A549 treated with RU486 at 1 μM for 4 hours (cell line): ENCODE data around the gene OR6C6. TPM values are rescaled to one million over a fixed set of nuclear protein-coding genes. Genes with fewer than 3 reads are reported as not detected.

Experiments used
- total RNA-seq: library from RNA; stranded (reverse); fragments of 200-300 nt; extraction: Qiagen RNA extraction; gene quantifications from 5 replicates; pipeline ENCODE4 v1.2.3, GENCODE V29; 2022; ENCODE audit warnings: low read depth

Gene OR6C6
- not detected in 5 replicates for total RNA-seq

DNA sequence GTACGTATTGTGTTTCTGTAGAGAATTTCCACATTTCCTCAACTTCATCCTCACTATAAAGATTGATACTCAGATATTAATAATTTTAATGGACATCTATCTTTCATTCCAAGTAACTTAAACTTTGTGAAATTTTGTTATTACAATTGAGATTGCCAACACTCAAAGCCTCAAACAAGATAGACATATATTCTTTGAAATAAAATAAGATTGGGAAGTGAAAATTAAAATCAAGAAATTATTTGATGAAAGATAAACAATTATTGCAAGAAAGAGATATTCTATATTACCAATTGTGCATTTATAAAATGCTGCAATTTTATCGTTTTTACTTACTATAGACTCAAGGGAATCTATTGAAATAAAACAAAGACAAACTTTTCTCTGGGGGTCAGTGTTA is at the start of gene OR6C6:
Gene OR6C6, minus strand, starts transcription at position 101 of the 400 bp plus-strand sequence. CDS start 1,337 bp downstream, outside the sequence.

GRCh38 chr12:55330446-55330845 is 34.1 kb upstream of the OR6C6 start, which contains the start of gene OR6C3:
OR6C3 (plus strand) TSS chr12:55330746; CDS start chr12:55331701, 955 bp downstream.

GRCh38 chr12:55314043-55314442 is 17.7 kb upstream of the OR6C6 start, which contains the start of gene OR6C1:
OR6C1 (plus strand) TSS chr12:55314343; CDS start chr12:55320600, 6,257 bp downstream.

GRCh38 chr12:55244309-55244708 is 52.1 kb downstream of the OR6C6 start, which contains the start of gene OR6C74:
OR6C74 (plus strand) TSS chr12:55244609; CDS start chr12:55247288, 2,679 bp downstream.

Other genes with a start within 250 kb of the OR6C6 start
- gene OR9K2, start 170.2 kb downstream of the OR6C6 start, total RNA-seq = not detected in 5 replicates
- gene OR10A7, start 75.5 kb downstream of the OR6C6 start, total RNA-seq = not detected in 5 replicates
- gene OR6C74, start 52.0 kb downstream of the OR6C6 start, total RNA-seq = not detected in 5 replicates
- gene OR6C1, start 17.8 kb upstream of the OR6C6 start, total RNA-seq = not detected in 5 replicates
- not detected in 5 replicates for gene OR6C3, start 34.2 kb upstream of the OR6C6 start, total RNA-seq
- gene OR6C75, start 66.4 kb upstream of the OR6C6 start, total RNA-seq = not detected in 5 replicates
- gene OR6C65, start 104.0 kb upstream of the OR6C6 start, total RNA-seq = not detected in 5 replicates
- gene OR6C76, start 129.7 kb upstream of the OR6C6 start, total RNA-seq = not detected in 5 replicates
- not detected in 5 replicates for gene OR6C2, start 147.5 kb upstream of the OR6C6 start, total RNA-seq
- not detected in 5 replicates for gene OR6C70, start 173.6 kb upstream of the OR6C6 start, total RNA-seq
- not detected in 5 replicates for gene OR6C68, start 195.8 kb upstream of the OR6C6 start, total RNA-seq